Transverse colon (tissue), 4 donors: ENCODE results near the gene GALNT1. TPM values are rescaled to one million over a fixed set of nuclear protein-coding genes. Genes with fewer than 3 reads are reported as not detected.

Source experiments
- DNase-seq: peaks from one replicate; pipeline ENCODE4 v3.0.0-alpha.2; 2019
- H3K27ac ChIP-seq, 4 donors: fragments of 200-600 bp; sonication (generic); 2 replicates each; pipeline ENCODE4 v1.5.1; 2016 to 2018; ENCODE audit warnings: inconsistent platforms in 4 of 4
- H3K27me3 ChIP-seq: fragments of 200-600 bp; sonication (generic); 2 replicates; pipeline ENCODE4 v1.5.1; 2017; ENCODE audit warnings: inconsistent platforms
- H3K36me3 ChIP-seq, 4 donors: fragments of 200-600 bp; sonication (generic); 2 replicates each; pipeline ENCODE4 v1.5.1; 2017 to 2019; ENCODE audit warnings: inconsistent platforms in 4 of 4
- H3K4me1 ChIP-seq, 4 donors: fragments of 200-600 bp; sonication (generic); 2 replicates each; pipeline ENCODE4 v1.5.1; 2017 to 2020; ENCODE audit warnings: inconsistent platforms in 4 of 4
- H3K4me3 ChIP-seq, 4 donors: fragments of 200-600 bp; sonication (generic); 1 replicate in 1 of 4; 2 replicates in 3 of 4; pipeline versions ENCODE4 v1.5.1 to v1.6.1; 2017 to 2019; ENCODE audit warnings: inconsistent platforms in 4 of 4
- H3K9me3 ChIP-seq, 2 donors: fragments of 200-600 bp; sonication (generic); 2 replicates each; pipeline ENCODE4 v1.5.1; 2017 to 2019; ENCODE audit warnings: inconsistent platforms in 2 of 2
- CTCF ChIP-seq, 5 experiments: fragments of 200-600 bp in 3 of 5; fragments of 450-650 bp in 2 of 5; sonication (generic) in 3 of 5; IDR thresholded peaks; 1 replicate in 2 of 5; 2 replicates in 3 of 5; pipeline ENCODE4 v1.5.1; 2016 to 2017; ENCODE audit warnings: antibody characterized with exemption in 5 of 5, inconsistent platforms in 3 of 5, mild to moderate bottlenecking in 2 of 5, moderate library complexity in 1 of 5
- EP300 ChIP-seq: sonication (generic); formaldehyde crosslinking; IDR thresholded peaks from one replicate; pipeline ENCODE4 v1.6.1; 2017; ENCODE audit warnings: antibody characterized with exemption, low read depth
- POLR2A ChIP-seq: fragments of 450-650 bp; IDR thresholded peaks from one replicate; pipeline ENCODE4 v1.6.1; 2016; ENCODE audit warnings: antibody characterized with exemption, mild to moderate bottlenecking, moderate library complexity
- POLR2AphosphoS5 ChIP-seq, 3 donors: sonication (generic); formaldehyde crosslinking; IDR thresholded peaks; one replicate each; pipeline ENCODE4 v1.6.1; 2016; ENCODE audit warnings: antibody characterized with exemption in 3 of 3
- WGBS, 2 donors: methylation state at CpG; one replicate each; pipeline ENCODE4 v1.1.5; 2018; ENCODE audit warnings: low coverage in 1 of 2; 5-methylcytosine and 5-hydroxymethylcytosine counted together
- in situ Hi-C, 4 donors: fragments of 200-750 bp; cut with MboI; loops; one replicate each; pipeline versions ENCODE4 v1.15.0 to v1.15.1; 2017; ENCODE audit warnings: low sequenced_read_pairs in 3 of 4, low pct_ligation_motif_present in 1 of 4, low pct_unique_long_range_greater_than_20kb in 1 of 4
- intact Hi-C: fragments of 100-400 bp; cut with DNase I; formaldehyde crosslinking; loops from one replicate; pipeline ENCODE4 v1.15.1; 2023; ENCODE audit warnings: low total_unique reads
- total RNA-seq, 4 donors: library from RNA; depleted of rRNA; stranded (reverse); fragments of >200 nt; gene quantifications; one replicate each; pipeline ENCODE4 v1.1.0, GENCODE V29; 2016

The GALNT1 gene
- total RNA-seq, 4 donors from 2014 or later, result 21.7 to 86.8 (median 57.6) TPM

- in situ Hi-C loops (no loop called here), intact Hi-C loops (no loop called here)
- WGBS, 2 donors, result 86% methylated on average over 4 of the region's 4 CpGs; no CpG with 5 or more reads in 1 of the 2 donors
Observed at GRCh38 chr18:35593859-35594258, 12.3 kb downstream of the GALNT1 start.

GRCh38 chr18:35597758-35598157 is 16.2 kb downstream of the GALNT1 start:
- in situ Hi-C loops (no loop called here), intact Hi-C loops (no loop called here)
- TF ChIP-seq EP300, result no peak
- TF ChIP-seq POLR2A, result no peak
- no peak for TF ChIP-seq CTCF (IDR thresholded peaks at IDR 0.05)
- H3K27ac ChIP-seq, result no peak overlapping the region
- no peaks in the 10 kb centered on the region for H3K27me3 ChIP-seq
- H3K4me3 ChIP-seq, result no peak overlapping the region
- H3K36me3 ChIP-seq, result no peaks in the 10 kb centered on the region
- no peaks in the 10 kb centered on the region for H3K4me1 ChIP-seq
- DNase-seq, result no peak
- H3K9me3 ChIP-seq, result peaks cover 9 to 13% of the 10 kb centered on the region in 2 donors
- 94% methylated on average over 4 of the region's 4 CpGs; no CpG with 5 or more reads in 1 of the 2 donors for WGBS, 2 donors

More at GRCh38 chr18:35593859-35594258, 12.3 kb downstream of the GALNT1 start:
- Histone ChIP-seq H3K4me1 (peaks cover 0 to 4% (median 2%) of the 10 kb centered on the region in 4 donors), H3K4me3 (no peak overlapping the region), H3K27ac (no peak overlapping the region), H3K9me3 (no peaks in the 10 kb centered on the region), H3K27me3 (no peaks in the 10 kb centered on the region), H3K36me3 (no peaks in the 10 kb centered on the region)
- TF ChIP-seq CTCF (IDR thresholded peaks at IDR 0.05) (no peak), POLR2A (no peak), POLR2AphosphoS5 (IDR thresholded peaks at IDR 0.05) (no peak), EP300 (no peak)
- DNase-seq, result no peak

- DNase-seq, result no peak
- intact Hi-C loops (no loop called here), in situ Hi-C loops (no loop called here)
- Histone ChIP-seq H3K27ac (no peak overlapping the region), H3K9me3 (peaks cover 15 to 17% of the 10 kb centered on the region in 2 donors), H3K27me3 (no peaks in the 10 kb centered on the region), H3K4me3 (no peak overlapping the region), H3K36me3 (no peaks in the 10 kb centered on the region), H3K4me1 (peaks cover 0 to 7% (median 0%) of the 10 kb centered on the region in 4 donors)
- WGBS, 2 donors, result 79 to 91% methylated on average over 4 of the region's 4 CpGs
- TF ChIP-seq EP300 (no peak), POLR2A (no peak), POLR2AphosphoS5 (IDR thresholded peaks at IDR 0.05) (no peak), CTCF (IDR thresholded peaks at IDR 0.05) (no peak)
Observed at GRCh38 chr18:35602193-35602820, 20.8 kb downstream of the GALNT1 start.

- Histone ChIP-seq H3K36me3 (no peaks in the 10 kb centered on the region), H3K4me1 (peaks cover 0 to 7% (median 0%) of the 10 kb centered on the region in 4 donors), H3K4me3 (no peak overlapping the region), H3K27me3 (no peaks in the 10 kb centered on the region), H3K9me3 (peaks cover 15 to 17% of the 10 kb centered on the region in 2 donors), H3K27ac (no peak overlapping the region)
- no peak for DNase-seq
- in situ Hi-C loops, result no loop called here
- TF ChIP-seq POLR2A (no peak), CTCF (IDR thresholded peaks at IDR 0.05) (no peak), EP300 (no peak), POLR2AphosphoS5 (IDR thresholded peaks at IDR 0.05) (no peak)
- intact Hi-C loops, result no loop called here
Observed at GRCh38 chr18:35603008-35603407, 21.5 kb downstream of the GALNT1 start.
